MM.1S (cell line): ENCODE data around the gene SORCS2.

Experiments used
- DNase-seq: peaks from one replicate; pipeline ENCODE4 v3.0.0-alpha.2; 2015
- H2AFZ ChIP-seq: fragments of 300-600 bp; sonication (generic); 2 replicates; pipeline ENCODE4 v1.6.0; 2016; ENCODE audit warnings: antibody characterized with exemption, low read length
- H3F3A ChIP-seq: fragments of 300-600 bp; sonication (generic); 2 replicates; pipeline ENCODE4 v1.6.1; 2016; ENCODE audit warnings: mild to moderate bottlenecking, antibody characterized with exemption, low read length, moderate library complexity, mixed read lengths; ENCODE audit not compliant: insufficient read depth
- H3K27ac ChIP-seq: fragments of 300-600 bp; sonication (generic); 2 replicates; pipeline ENCODE4 v1.5.1; 2016; ENCODE audit warnings: mild to moderate bottlenecking, low read length
- H3K27me3 ChIP-seq: fragments of 300-600 bp; sonication (generic); replicated peaks from 2 replicates; pipeline ENCODE4 v1.6.0; 2016; ENCODE audit warnings: low read length; ENCODE audit not compliant: insufficient read depth
- H3K36me3 ChIP-seq: fragments of 300-600 bp; sonication (generic); replicated peaks from 2 replicates; pipeline ENCODE4 v1.6.1; 2016; ENCODE audit warnings: mild to moderate bottlenecking, low read length, mixed read lengths; ENCODE audit not compliant: insufficient read depth
- H3K4me1 ChIP-seq: fragments of 300-600 bp; sonication (generic); 2 replicates; pipeline ENCODE4 v1.6.1; 2016; ENCODE audit warnings: low read length, mixed read lengths
- H3K4me2 ChIP-seq: fragments of 300-600 bp; sonication (generic); 2 replicates; pipeline ENCODE4 v1.6.0; 2016; ENCODE audit warnings: low read depth, low read length
- H3K4me3 ChIP-seq: fragments of 300-600 bp; sonication (generic); 2 replicates; pipeline ENCODE4 v1.5.1; 2016; ENCODE audit warnings: low read length, mixed read lengths
- H3K79me2 ChIP-seq: fragments of 300-600 bp; sonication (generic); 2 replicates; pipeline ENCODE4 v1.6.1; 2016; ENCODE audit warnings: mixed run types, low read length, mixed read lengths
- H3K9ac ChIP-seq: fragments of 300-600 bp; sonication (generic); 2 replicates; pipeline ENCODE4 v1.6.1; 2016; ENCODE audit warnings: low read length, mixed read lengths
- H3K9me2 ChIP-seq: fragments of 300-600 bp; sonication (generic); replicated peaks from 2 replicates; pipeline ENCODE4 v1.6.1; 2016; ENCODE audit warnings: mild to moderate bottlenecking, low read length, mixed read lengths; ENCODE audit not compliant: insufficient read depth
- H3K9me3 ChIP-seq: fragments of 300-600 bp; sonication (generic); replicated peaks from 2 replicates; pipeline ENCODE4 v1.6.1; 2016; ENCODE audit warnings: mild to moderate bottlenecking, low read length, mixed read lengths; ENCODE audit not compliant: insufficient read depth
- H4K20me1 ChIP-seq: fragments of 300-600 bp; sonication (generic); 2 replicates; pipeline ENCODE4 v1.6.1; 2016; ENCODE audit warnings: mild to moderate bottlenecking, low read length, moderate library complexity, mixed read lengths; ENCODE audit not compliant: insufficient read depth
- CTCF ChIP-seq: fragments of 300-600 bp; sonication (generic); IDR thresholded peaks from 2 replicates; pipeline ENCODE4 v1.5.1; 2016; ENCODE audit warnings: antibody characterized with exemption, low read length, mixed read lengths
- EZH2 ChIP-seq: fragments of 300-600 bp; sonication (generic); optimal IDR thresholded peaks from 2 replicates; pipeline ENCODE3; 2017; ENCODE audit warnings: low read depth, mild to moderate bottlenecking, antibody characterized with exemption, low read length, mixed read lengths
- EZH2phosphoT487 ChIP-seq: fragments of 300-600 bp; sonication (generic); IDR thresholded peaks from 2 replicates; pipeline ENCODE4 v1.6.1; 2018; ENCODE audit warnings: antibody characterized with exemption, low read length

The SORCS2 gene

GRCh38 chr4:7304436-7304835 is 112.1 kb downstream of the SORCS2 start:
- no peaks in the 10 kb centered on the region for H3K9me2 ChIP-seq
- TF ChIP-seq EZH2phosphoT487 (no peak), CTCF (no peak), EZH2 (no peak)
- H3K27ac ChIP-seq = no peak overlapping the region
- no peaks in the 10 kb centered on the region for H3F3A ChIP-seq
- no peak overlapping the region for H3K4me3 ChIP-seq
- no peaks in the 10 kb centered on the region for H3K36me3 ChIP-seq
- H3K4me2 ChIP-seq = no peak overlapping the region
- H2AFZ ChIP-seq = no peak overlapping the region
- peaks cover 98% of the 10 kb centered on the region for H3K27me3 ChIP-seq
- H3K9me3 ChIP-seq = no peaks in the 10 kb centered on the region
- no peaks in the 10 kb centered on the region for H4K20me1 ChIP-seq
- H3K79me2 ChIP-seq = no peaks in the 10 kb centered on the region
- no peak overlapping the region for H3K9ac ChIP-seq
- H3K4me1 ChIP-seq = no peaks in the 10 kb centered on the region
- DNase-seq = no peak

DNA sequence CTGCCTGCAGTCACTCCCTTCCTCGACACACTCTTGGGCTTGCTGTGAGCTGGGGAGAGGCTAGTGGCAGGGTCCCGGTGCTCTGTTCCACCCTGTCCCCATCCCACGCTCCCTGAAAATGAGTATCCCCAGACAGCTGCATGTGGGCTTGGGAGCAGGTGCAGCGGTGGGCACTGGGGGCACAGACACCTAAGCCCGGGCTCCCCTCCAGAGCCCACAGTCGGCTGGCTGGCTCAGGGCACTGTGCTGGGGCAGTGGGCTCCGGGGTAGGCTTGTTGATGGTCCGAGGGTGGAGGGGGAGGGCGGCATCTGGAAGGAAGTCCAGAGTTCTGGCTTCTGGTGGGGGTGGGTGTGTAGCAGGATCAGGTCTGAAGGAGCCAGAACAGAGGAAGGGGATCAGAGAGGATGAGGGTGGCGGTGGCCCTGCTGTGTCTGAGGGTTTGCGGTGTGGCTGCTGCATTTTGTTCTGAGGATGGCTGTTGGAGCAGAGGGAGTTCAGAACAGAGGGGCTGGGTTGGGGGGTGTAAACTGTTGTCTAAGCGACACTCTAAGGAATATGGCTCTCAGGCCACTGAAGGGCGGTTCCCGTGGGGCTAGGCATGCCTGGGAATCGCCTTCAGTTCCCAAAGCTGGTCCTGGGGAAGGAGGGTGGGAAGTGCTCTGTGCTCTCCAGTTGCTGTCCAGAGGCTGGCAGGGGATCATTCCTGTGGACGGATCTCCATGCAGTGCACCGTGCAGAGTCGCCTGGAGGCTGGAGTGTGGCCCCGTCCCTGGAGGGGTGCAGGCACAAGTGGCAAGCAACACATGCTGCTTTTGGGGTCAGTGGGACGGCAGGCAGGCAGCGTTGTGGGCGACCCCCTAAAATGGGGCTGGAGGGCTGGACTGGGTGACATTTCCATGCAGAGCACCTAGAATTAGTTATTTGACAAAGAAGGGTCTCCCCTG is 114.0 kb downstream of the SORCS2 start:
- H3K4me3 ChIP-seq = no peak overlapping the region
- no peak overlapping the region for H3K4me2 ChIP-seq
- no peak for DNase-seq
- no peaks in the 10 kb centered on the region for H3K9me3 ChIP-seq
- no peaks in the 10 kb centered on the region for H3K9me2 ChIP-seq
- H3K9ac ChIP-seq = no peak overlapping the region
- no peaks in the 10 kb centered on the region for H3K4me1 ChIP-seq
- peaks cover 98% of the 10 kb centered on the region for H3K27me3 ChIP-seq
- no peak overlapping the region for H3K27ac ChIP-seq
- no peaks in the 10 kb centered on the region for H3K36me3 ChIP-seq
- H4K20me1 ChIP-seq = no peaks in the 10 kb centered on the region
- TF ChIP-seq EZH2 (no peak), CTCF (no peak), EZH2phosphoT487 (no peak)
- no peak overlapping the region for H2AFZ ChIP-seq
- H3F3A ChIP-seq = no peaks in the 10 kb centered on the region
- H3K79me2 ChIP-seq = no peaks in the 10 kb centered on the region

DNA sequence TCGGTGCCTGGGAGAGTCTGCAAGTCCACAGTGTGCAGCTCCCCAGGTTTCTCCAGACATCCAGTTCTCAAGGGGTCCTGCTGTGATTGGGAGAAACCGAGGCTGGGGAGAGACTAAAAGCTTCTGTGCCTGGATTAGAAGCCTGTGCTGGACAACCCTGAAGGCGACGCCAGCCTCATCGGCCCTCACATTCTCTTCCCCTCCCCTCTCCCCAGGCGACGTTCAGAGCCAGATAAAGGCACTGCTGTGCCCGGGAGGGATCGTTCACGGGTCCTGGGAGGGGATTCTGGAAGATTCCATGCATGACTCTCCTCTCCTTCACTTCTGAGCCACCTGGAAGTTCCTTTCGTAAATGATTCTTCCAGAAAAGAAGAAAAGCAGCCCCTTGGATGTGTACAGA is 114.6 kb downstream of the SORCS2 start:
- H3K36me3 ChIP-seq = no peaks in the 10 kb centered on the region
- H2AFZ ChIP-seq = no peak overlapping the region
- no peaks in the 10 kb centered on the region for H3K79me2 ChIP-seq
- H3K4me1 ChIP-seq = no peaks in the 10 kb centered on the region
- no peak overlapping the region for H3K27ac ChIP-seq
- no peak overlapping the region for H3K4me3 ChIP-seq
- no peaks in the 10 kb centered on the region for H3F3A ChIP-seq
- no peak for TF ChIP-seq EZH2phosphoT487
- no peak for TF ChIP-seq CTCF
- no peak for TF ChIP-seq EZH2
- H3K4me2 ChIP-seq = no peak overlapping the region
- H3K9me3 ChIP-seq = no peaks in the 10 kb centered on the region
- H3K9me2 ChIP-seq = no peaks in the 10 kb centered on the region
- H4K20me1 ChIP-seq = no peaks in the 10 kb centered on the region
- H3K9ac ChIP-seq = no peak overlapping the region
- H3K27me3 ChIP-seq = peaks cover 96% of the 10 kb centered on the region
- no peak for DNase-seq
